Epithelial cell of proximal tubule (primary cell): ENCODE measurements around the gene SCYGR2. TPM values are rescaled to one million over a fixed set of nuclear protein-coding genes. Genes with fewer than 3 reads are reported as not detected.

Source experiments
- DNase-seq: peaks from one replicate; pipeline ENCODE4 v3.0.0-alpha.2; 2011; ENCODE audit warnings: low read depth
- H3K4me3 ChIP-seq: 2 replicates; pipeline ENCODE4 v1.5.1; 2011; ENCODE audit warnings: low read depth, mild to moderate bottlenecking, low read length
- CTCF ChIP-seq: conservative IDR thresholded peaks from 2 replicates; pipeline ENCODE4 v1.5.1; 2012; ENCODE audit warnings: low read depth, mild to moderate bottlenecking, low read length
- total RNA-seq: library from RNA; depleted of rRNA; stranded (reverse); fragments of >200 nt; gene quantifications from 2 replicates; pipeline ENCODE4 v1.2.3, GENCODE V29; 2015

SCYGR2 gene
- total RNA-seq, 1 donor from 2014 or later, result not detected

- H3K4me3 ChIP-seq, result no peak overlapping the region
Measured at GRCh38 chr2:227576110-227576509, 22.6 kb upstream of the SCYGR2 start.

DNA sequence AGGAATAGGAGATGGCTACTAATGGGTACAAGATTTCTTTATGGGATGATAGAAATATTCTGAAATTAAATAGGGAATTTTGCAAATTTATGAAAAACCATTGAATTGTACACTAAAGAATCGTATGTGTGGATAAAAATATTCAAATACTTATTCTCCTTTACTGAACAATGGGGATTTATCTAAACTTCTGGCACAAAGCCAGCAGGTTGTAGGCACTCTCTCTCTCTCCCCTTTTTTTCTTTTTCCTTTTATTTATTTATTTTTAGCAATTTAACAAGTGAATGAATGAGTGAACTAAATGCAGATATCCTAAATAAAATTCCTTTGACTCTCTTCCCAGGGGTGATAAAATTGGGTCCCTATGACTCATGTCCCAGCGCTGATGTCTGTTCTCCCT is 21.9 kb upstream of the SCYGR2 start:
- no peak overlapping the region for H3K4me3 ChIP-seq
- no peak for TF ChIP-seq CTCF
- no peak for DNase-seq

More at GRCh38 chr2:227576110-227576509, 22.6 kb upstream of the SCYGR2 start:
- no peak for TF ChIP-seq CTCF
- DNase-seq, result no peak

DNA sequence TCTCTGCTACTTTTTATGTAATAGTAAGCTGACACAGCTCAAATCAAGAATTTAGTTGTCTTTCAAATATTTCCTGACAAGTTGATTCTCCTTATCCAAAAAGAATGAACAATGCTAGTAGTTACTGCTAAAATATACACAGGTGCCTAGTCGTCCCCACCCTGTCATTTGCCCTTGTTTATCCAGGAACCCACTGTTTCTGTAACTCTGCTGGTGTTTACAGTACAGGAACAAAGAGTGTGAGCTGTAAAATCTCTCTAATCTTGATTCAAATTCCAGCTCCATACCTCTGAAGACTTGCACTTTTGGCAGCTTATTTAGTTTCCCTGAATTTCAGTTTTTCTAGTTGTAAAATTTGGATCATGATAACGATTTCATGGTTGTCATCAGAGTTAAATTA is 21.1 kb upstream of the SCYGR2 start:
- DNase-seq, result no peak
- no peak overlapping the region for H3K4me3 ChIP-seq
- TF ChIP-seq CTCF, result no peak

- no peak overlapping the region for H3K4me3 ChIP-seq
- TF ChIP-seq CTCF, result peak; percentile 33
- no peak for DNase-seq
Measured at GRCh38 chr2:227578642-227579041, 20.1 kb upstream of the SCYGR2 start.

DNA sequence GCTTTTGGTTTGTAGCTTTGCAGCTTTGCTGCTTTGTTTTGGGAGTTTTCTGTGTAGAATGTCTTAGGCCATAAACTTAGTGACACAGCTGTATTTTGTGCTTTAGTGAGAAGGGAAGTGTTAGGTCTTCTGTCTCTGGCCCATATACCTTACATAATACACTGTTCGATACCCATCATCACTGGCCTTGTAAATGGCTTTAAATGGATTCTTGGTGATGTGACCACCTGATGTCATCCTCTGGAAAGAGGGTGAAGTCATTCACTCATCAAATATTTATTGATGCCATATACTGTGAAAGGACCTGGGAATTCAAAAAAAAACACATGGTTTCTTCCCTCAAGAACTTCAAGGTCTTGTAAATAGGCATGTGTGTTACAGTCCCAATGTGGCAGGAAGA is 18.9 kb upstream of the SCYGR2 start:
- no peak overlapping the region for H3K4me3 ChIP-seq
- TF ChIP-seq CTCF, result no peak
- DNase-seq, result no peak

DNA sequence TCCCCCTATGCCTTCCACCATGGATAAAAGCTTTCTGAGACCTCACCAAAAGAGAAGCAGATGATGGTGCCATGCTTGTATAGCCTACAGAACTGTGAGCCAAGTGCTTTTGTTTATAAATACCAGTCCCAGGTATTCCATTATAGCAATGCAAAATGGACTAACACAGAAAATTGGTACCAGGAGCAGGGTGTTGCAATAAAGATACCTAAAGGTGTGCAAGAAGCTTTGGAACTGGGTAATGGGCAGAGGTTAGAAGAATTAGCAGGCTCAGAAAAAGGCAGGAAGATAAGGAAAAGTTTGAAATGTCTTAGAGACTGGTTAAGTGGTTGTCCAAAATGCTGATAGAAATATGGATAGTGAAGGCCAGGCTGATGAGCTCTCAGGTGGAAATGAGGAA is 16.3 kb upstream of the SCYGR2 start:
- H3K4me3 ChIP-seq, result no peak overlapping the region
- TF ChIP-seq CTCF, result no peak
- no peak for DNase-seq

GRCh38 chr2:227592694-227593387 is 5.9 kb upstream of the SCYGR2 start:
- TF ChIP-seq CTCF, result no peak
- no peak for DNase-seq
- H3K4me3 ChIP-seq, result no peak overlapping the region
